Measurements from ENCODE around the gene CTNND2.

DNA sequence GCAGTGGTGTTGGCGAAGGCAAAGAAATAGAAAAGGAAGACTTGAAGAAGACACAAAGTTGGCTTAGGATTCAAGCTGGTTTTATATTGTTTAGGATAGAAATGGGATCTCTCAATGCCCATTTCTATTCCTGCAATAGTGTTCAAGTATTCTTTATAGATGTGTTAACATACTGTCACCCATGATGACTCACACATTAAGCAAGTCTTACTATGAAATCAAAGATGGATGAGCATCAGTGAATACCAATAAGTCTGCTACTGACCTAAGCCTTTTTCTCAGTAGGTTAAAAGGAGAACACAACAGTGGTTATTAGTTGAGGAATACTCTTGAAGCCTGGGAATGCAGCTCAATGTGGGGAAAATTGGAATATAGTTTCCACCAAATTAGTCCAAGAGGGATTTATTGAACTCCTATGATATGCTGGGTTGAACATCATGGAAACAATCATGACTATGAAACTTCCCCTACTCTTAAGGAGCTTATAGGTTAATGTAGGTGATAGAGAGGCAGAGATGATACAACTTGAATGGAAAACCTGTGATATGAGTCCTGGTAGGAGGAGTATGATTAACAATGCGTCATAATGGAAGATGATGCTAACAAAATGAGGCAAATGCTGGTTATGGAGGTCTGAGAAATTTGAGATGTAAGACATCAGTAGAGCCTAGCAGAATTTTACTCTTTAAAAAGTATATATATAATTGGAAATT is 726.1 kb downstream of the CTNND2 start:
- TF ChIP-seq SMAD3 (CRISPR knock-in tag; conservative IDR thresholded peaks at IDR 0.05), result no peak
- no peak for TF ChIP-seq ZNF274 (IDR thresholded peaks at IDR 0.05; ENCODE audit: borderline replicate concordance, low read depth, low read length)

Data from K562 (cell line).